ENCODE measurements around the gene USP53. TPM values are rescaled to one million over a fixed set of nuclear protein-coding genes. Genes with fewer than 3 reads are reported as not detected.

Gene USP53
- polyA plus RNA-seq, 2 of the 4 experiments (the other 2 are of a cell fraction): 10.2 to 50.7 TPM

- no peak for FAIRE-seq
- Histone ChIP-seq H3K4me3 (no peak overlapping the region), H3K27ac (no peak overlapping the region), H3K9me3 (no peaks in the 10 kb centered on the region), H3K4me2 (no peak overlapping the region), H3K4me1 (peaks cover 30% of the 10 kb centered on the region; the same call in 2 of the 3 replicates)
- WGBS (ENCODE audit: missing lambda C conversion rate): 81% methylated on average over 2 of the region's 2 CpGs
- DNase-seq (ENCODE audit: low read depth in 1 of 2, low spot score in 1 of 2): no peak
- ATAC-seq: no peak
- ChIA-PET CTCF (no interaction called here), POLR2A (no interaction called here)
- no peak for TF ChIP-seq EP300 (IDR thresholded peaks at IDR 0.05)
- TF ChIP-seq JUNB (IDR thresholded peaks at IDR 0.05): no peak
- no peak for TF ChIP-seq REST (IDR thresholded peaks at IDR 0.05)
- TF ChIP-seq ATOH8 (CRISPR knock-in tag; IDR thresholded peaks at IDR 0.05; ENCODE audit: low read depth): no peak
- TF ChIP-seq FOSL2 (IDR thresholded peaks at IDR 0.05): no peak
- no peak for TF ChIP-seq FOSL2 (CRISPR knock-in tag; IDR thresholded peaks at IDR 0.05)
- TF ChIP-seq CBX2 (IDR thresholded peaks at IDR 0.05; ENCODE audit: borderline replicate concordance, low read depth): no peak
- TF ChIP-seq CHD4 (IDR thresholded peaks at IDR 0.05; ENCODE audit: borderline replicate concordance): no peak
- TF ChIP-seq, protein P1, sequence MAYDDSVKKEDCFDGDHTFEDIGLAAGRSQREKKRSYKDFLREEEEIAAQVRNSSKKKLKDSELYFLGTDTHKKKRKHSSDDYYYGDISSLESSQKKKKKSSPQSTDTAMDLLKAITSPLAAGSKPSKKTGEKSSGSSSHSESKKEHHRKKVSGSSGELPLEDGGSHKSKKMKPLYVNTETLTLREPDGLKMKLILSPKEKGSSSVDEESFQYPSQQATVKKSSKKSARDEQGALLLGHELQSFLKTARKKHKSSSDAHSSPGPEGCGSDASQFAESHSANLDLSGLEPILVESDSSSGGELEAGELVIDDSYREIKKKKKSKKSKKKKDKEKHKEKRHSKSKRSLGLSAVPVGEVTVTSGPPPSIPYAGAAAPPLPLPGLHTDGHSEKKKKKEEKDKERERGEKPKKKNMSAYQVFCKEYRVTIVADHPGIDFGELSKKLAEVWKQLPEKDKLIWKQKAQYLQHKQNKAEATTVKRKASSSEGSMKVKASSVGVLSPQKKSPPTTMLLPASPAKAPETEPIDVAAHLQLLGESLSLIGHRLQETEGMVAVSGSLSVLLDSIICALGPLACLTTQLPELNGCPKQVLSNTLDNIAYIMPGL (CRISPR knock-in tag; IDR thresholded peaks at IDR 0.05; ENCODE audit: borderline replicate concordance): no peak
- no peak for TF ChIP-seq MAFK (IDR thresholded peaks at IDR 0.05; ENCODE audit: partially characterized antibody)
- TF ChIP-seq POLR2AphosphoS2 (conservative IDR thresholded peaks at IDR 0.05; ENCODE audit: low read length): no peak
- TF ChIP-seq CBX8 (IDR thresholded peaks at IDR 0.05): no peak
- no peak for TF ChIP-seq EHF (CRISPR knock-in tag; IDR thresholded peaks at IDR 0.05)
- TF ChIP-seq HOXB13 (CRISPR knock-in tag; IDR thresholded peaks at IDR 0.05; ENCODE audit: low read depth): no peak
- TF ChIP-seq MAZ (IDR thresholded peaks at IDR 0.05; ENCODE audit: borderline replicate concordance, low read depth, low read length): no peak
- no peak for TF ChIP-seq HDAC2 (IDR thresholded peaks at IDR 0.05)
- TF ChIP-seq FOSB (CRISPR knock-in tag; IDR thresholded peaks at IDR 0.05): no peak
- no peak for TF ChIP-seq CHD2 (IDR thresholded peaks at IDR 0.05; ENCODE audit: low read length, partially characterized antibody)
- TF ChIP-seq BCL3 (IDR thresholded peaks at IDR 0.05): no peak
- TF ChIP-seq ESRRA (IDR thresholded peaks at IDR 0.05; ENCODE audit: borderline replicate concordance, low read length): no peak
- no peak for TF ChIP-seq PBX3 (IDR thresholded peaks at IDR 0.05)
Measured at GRCh38 chr4:119281393-119281792, 68.9 kb downstream of the USP53 start.

All from A549 (cell line).